HEK293 (cell line): ENCODE data around the gene BCL6B.

Experiments used
- CTCF ChIA-PET: fragments of 350-600 bp; formaldehyde crosslinking; extraction: SDS; loops from one replicate; lab custom pipeline; 2021; ENCODE audit warnings: antibody characterized with exemption; lab: Yijun Ruan, JAX
- POLR2A ChIA-PET: fragments of 300-600 bp; formaldehyde crosslinking; extraction: SDS; loops from one replicate; lab custom pipeline; 2020; ENCODE audit warnings: antibody characterized with exemption, inconsistent platforms; lab: Yijun Ruan, JAX
- H3K27ac ChIP-seq: fragments of 200-500 bp; sonication (Bioruptor generic); 2 replicates; pipeline ENCODE4 v1.5.1; 2014; ENCODE audit warnings: low read depth, low read length, control low read depth, inconsistent platforms; ENCODE audit errors: extremely low read depth
- H3K36me3 ChIP-seq, 2 experiments: fragments of 200-500 bp in 1 of 2; sonication (Bioruptor generic) in 1 of 2; 1 replicate in 1 of 2; 2 replicates in 1 of 2; pipeline ENCODE4 v1.5.1; 2014 to 2017; ENCODE audit warnings: inconsistent platforms in 2 of 2, low read length in 2 of 2; ENCODE audit not compliant: control insufficient read depth in 2 of 2, insufficient read depth in 1 of 2
- H3K4me1 ChIP-seq: fragments of 200-500 bp; sonication (Bioruptor generic); 2 replicates; pipeline ENCODE4 v1.5.1; 2014; ENCODE audit warnings: mild to moderate bottlenecking, low read length, inconsistent platforms; ENCODE audit not compliant: control insufficient read depth, insufficient read depth
- H3K4me3 ChIP-seq: 2 replicates; pipeline ENCODE4 v1.5.1; 2011; ENCODE audit warnings: low read depth, mild to moderate bottlenecking, control low read depth, low read length, moderate library complexity
- H3K9me3 ChIP-seq: fragments of 200-500 bp; sonication (Bioruptor generic); 2 replicates; pipeline ENCODE4 v1.5.1; 2014; ENCODE audit warnings: low read depth, low read length, inconsistent platforms; ENCODE audit not compliant: control insufficient read depth, insufficient read depth
- BCL11B ChIP-seq: fragments of 450-650 bp; formaldehyde crosslinking; IDR thresholded peaks from 2 replicates; pipeline ENCODE4 v1.5.1; 2016; ENCODE audit warnings: low read depth, missing biosample characterization, missing genetic modification characterization
- KLF16 ChIP-seq: fragments of 450-650 bp; formaldehyde crosslinking; IDR thresholded peaks from 2 replicates; pipeline ENCODE4 v1.5.1; 2017; ENCODE audit warnings: missing biosample characterization, missing genetic modification characterization
- MEIS1 ChIP-seq: sonication (generic); formaldehyde crosslinking; IDR thresholded peaks from 2 replicates; pipeline ENCODE4 v1.8.1; 2022; ENCODE audit warnings: missing genetic modification reagents, mild to moderate bottlenecking, borderline replicate concordance
- MZF1 ChIP-seq: fragments of 450-650 bp; formaldehyde crosslinking; IDR thresholded peaks from 2 replicates; pipeline ENCODE4 v1.5.1; 2017; ENCODE audit warnings: missing biosample characterization, missing genetic modification characterization, borderline replicate concordance
- SCRT2 ChIP-seq: fragments of 450-650 bp; formaldehyde crosslinking; IDR thresholded peaks from 2 replicates; pipeline ENCODE4 v1.5.1; 2016; ENCODE audit warnings: missing biosample characterization, missing genetic modification characterization
- ZBTB1 ChIP-seq: fragments of 450-650 bp; formaldehyde crosslinking; IDR thresholded peaks from 2 replicates; pipeline ENCODE4 v1.5.1; 2016; ENCODE audit warnings: missing biosample characterization, missing genetic modification characterization
- ZBTB17 ChIP-seq: fragments of 450-650 bp; formaldehyde crosslinking; IDR thresholded peaks from 2 replicates; pipeline ENCODE4 v1.5.1; 2016; ENCODE audit warnings: missing biosample characterization, missing genetic modification characterization
- ZBTB21 ChIP-seq: fragments of 450-650 bp; formaldehyde crosslinking; IDR thresholded peaks from 2 replicates; pipeline ENCODE4 v1.5.1; 2017; ENCODE audit warnings: missing biosample characterization, missing genetic modification characterization
- ZFHX2 ChIP-seq: fragments of 450-650 bp; formaldehyde crosslinking; conservative IDR thresholded peaks from 2 replicates; pipeline ENCODE4 v1.5.1; 2016; ENCODE audit warnings: missing biosample characterization, missing genetic modification characterization
- ZFP41 ChIP-seq: fragments of 450-650 bp; formaldehyde crosslinking; IDR thresholded peaks from 2 replicates; pipeline ENCODE4 v1.5.1; 2016; ENCODE audit warnings: missing biosample characterization, missing genetic modification characterization, borderline replicate concordance
- ZNF121 ChIP-seq: fragments of 450-650 bp; formaldehyde crosslinking; IDR thresholded peaks from 2 replicates; pipeline ENCODE4 v1.5.1; 2016; ENCODE audit warnings: missing biosample characterization, missing genetic modification characterization
- ZNF146 ChIP-seq: fragments of 450-650 bp; formaldehyde crosslinking; IDR thresholded peaks from 2 replicates; pipeline ENCODE4 v1.5.1; 2016; ENCODE audit warnings: missing biosample characterization, missing genetic modification characterization
- ZNF157 ChIP-seq: fragments of 450-650 bp; formaldehyde crosslinking; IDR thresholded peaks from 2 replicates; pipeline ENCODE4 v1.5.1; 2016; ENCODE audit warnings: missing biosample characterization, missing genetic modification characterization
- ZNF211 ChIP-seq: fragments of 450-650 bp; formaldehyde crosslinking; IDR thresholded peaks from 2 replicates; pipeline ENCODE4 v1.5.1; 2016; ENCODE audit warnings: low read depth, missing biosample characterization, missing genetic modification characterization
- ZNF24 ChIP-seq: fragments of 450-650 bp; formaldehyde crosslinking; IDR thresholded peaks from 2 replicates; pipeline ENCODE4 v1.5.1; 2016; ENCODE audit warnings: missing biosample characterization, missing genetic modification characterization
- ZNF248 ChIP-seq: fragments of 450-650 bp; formaldehyde crosslinking; IDR thresholded peaks from 2 replicates; pipeline ENCODE4 v1.5.1; 2017; ENCODE audit warnings: missing biosample characterization, missing genetic modification characterization
- ZNF350 ChIP-seq: fragments of 450-650 bp; formaldehyde crosslinking; IDR thresholded peaks from 2 replicates; pipeline ENCODE4 v1.5.0; 2017; ENCODE audit warnings: missing biosample characterization, mild to moderate bottlenecking, missing genetic modification characterization
- ZNF354C ChIP-seq: fragments of 450-650 bp; formaldehyde crosslinking; IDR thresholded peaks from 2 replicates; pipeline ENCODE4 v1.5.1; 2016; ENCODE audit warnings: missing biosample characterization, missing genetic modification characterization, low read depth, borderline replicate concordance
- ZNF394 ChIP-seq: fragments of 450-650 bp; formaldehyde crosslinking; IDR thresholded peaks from 2 replicates; pipeline ENCODE4 v1.5.1; 2016; ENCODE audit warnings: missing biosample characterization, missing genetic modification characterization, mild to moderate bottlenecking, moderate library complexity, borderline replicate concordance
- ZNF473 ChIP-seq: fragments of 450-650 bp; formaldehyde crosslinking; IDR thresholded peaks from 2 replicates; pipeline ENCODE4 v1.5.1; 2017; ENCODE audit warnings: missing biosample characterization, missing genetic modification characterization
- ZNF548 ChIP-seq: fragments of 450-650 bp; formaldehyde crosslinking; IDR thresholded peaks from 2 replicates; pipeline ENCODE4 v1.5.1; 2016; ENCODE audit warnings: missing biosample characterization, missing genetic modification characterization
- ZNF561 ChIP-seq: fragments of 450-650 bp; IDR thresholded peaks from 2 replicates; pipeline ENCODE4 v1.5.1; 2018; ENCODE audit warnings: missing biosample characterization, missing genetic modification characterization, borderline replicate concordance
- ZNF571 ChIP-seq: fragments of 450-650 bp; formaldehyde crosslinking; IDR thresholded peaks from 2 replicates; pipeline ENCODE4 v1.5.0; 2017; ENCODE audit warnings: missing biosample characterization, missing genetic modification characterization
- ZNF585B ChIP-seq: fragments of 450-650 bp; formaldehyde crosslinking; IDR thresholded peaks from 2 replicates; pipeline ENCODE4 v1.5.1; 2016; ENCODE audit warnings: missing biosample characterization, missing genetic modification characterization
- ZNF596 ChIP-seq: fragments of 450-650 bp; IDR thresholded peaks from 2 replicates; pipeline ENCODE4 v1.5.0; 2018; ENCODE audit warnings: missing biosample characterization, mild to moderate bottlenecking, missing genetic modification characterization, moderate library complexity
- ZNF654 ChIP-seq: fragments of 450-650 bp; formaldehyde crosslinking; IDR thresholded peaks from 2 replicates; pipeline ENCODE4 v1.5.1; 2016; ENCODE audit warnings: low read depth, missing biosample characterization, missing genetic modification characterization
- ZNF777 ChIP-seq: fragments of 450-650 bp; formaldehyde crosslinking; IDR thresholded peaks from 2 replicates; pipeline ENCODE4 v1.5.1; 2017; ENCODE audit warnings: missing biosample characterization, missing genetic modification characterization, borderline replicate concordance
- ZNF837 ChIP-seq: fragments of 450-650 bp; formaldehyde crosslinking; IDR thresholded peaks from 2 replicates; pipeline ENCODE4 v1.5.1; 2016; ENCODE audit warnings: missing biosample characterization, missing genetic modification characterization
- ZNF843 ChIP-seq: fragments of 450-650 bp; formaldehyde crosslinking; IDR thresholded peaks from 2 replicates; pipeline ENCODE4 v1.5.1; 2016; ENCODE audit warnings: missing biosample characterization, missing genetic modification characterization
- TF ChIP-seq, protein P1 (sequence below): sonication (generic); formaldehyde crosslinking; IDR thresholded peaks from 2 replicates; pipeline ENCODE4 v1.8.1; 2022; ENCODE audit warnings: mild to moderate bottlenecking, moderate library complexity, missing genetic modification reagents
- TF ChIP-seq, protein P2 (sequence below): fragments of 450-650 bp; formaldehyde crosslinking; IDR thresholded peaks from 2 replicates; pipeline ENCODE4 v1.5.1; 2016; ENCODE audit warnings: missing biosample characterization, missing genetic modification characterization
- TF ChIP-seq, protein P3 (sequence below): fragments of 450-650 bp; formaldehyde crosslinking; IDR thresholded peaks from 2 replicates; pipeline ENCODE4 v1.5.1; 2016; ENCODE audit warnings: missing biosample characterization, missing genetic modification characterization
- TF ChIP-seq, protein P4 (sequence below): fragments of 450-650 bp; formaldehyde crosslinking; IDR thresholded peaks from 2 replicates; pipeline ENCODE4 v1.5.1; 2017; ENCODE audit warnings: missing biosample characterization, missing genetic modification characterization

The BCL6B gene

DNA sequence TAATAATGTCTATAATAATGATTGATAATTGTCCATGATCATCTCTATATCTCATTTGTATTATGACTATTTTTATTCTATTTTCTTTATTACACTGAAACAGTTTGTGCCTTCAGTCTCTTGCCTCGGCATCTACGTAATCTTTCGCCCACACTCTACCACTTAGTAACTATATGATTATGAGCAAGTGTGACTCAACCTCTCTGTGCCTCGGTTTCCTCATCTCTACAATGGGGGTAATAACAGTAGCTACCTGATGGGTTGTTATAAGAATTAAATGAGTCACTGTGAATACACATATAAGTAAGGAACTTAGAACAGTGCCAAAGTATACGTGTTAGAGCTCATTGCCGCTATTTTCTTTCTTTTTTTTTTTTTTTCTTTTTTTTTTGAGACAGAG is 24.7 kb downstream of the BCL6B start:
- Histone ChIP-seq H3K9me3 (no peaks in the 10 kb centered on the region), H3K27ac (no peak overlapping the region), H3K4me3 (no peak overlapping the region)
- CTCF ChIA-PET: interaction anchor here (0.7 to 12.8 kb wide), 10 partner anchors 8 to 514 kb away, joined by 3 to 388 read pairs (median 5); partner anchors contain the start of genes BCL6B, SENP3 and SLC16A13
- POLR2A ChIA-PET: interaction anchor here (0.6 to 0.7 kb wide), 2 partner anchors 82 to 172 kb away, joined by 3 to 5 read pairs; partner anchors contain the start of genes ACADVL and DLG4
- TF ChIP-seq ZFP41 (tag by site-specific recombination) (no peak), BCL11B (no peak), SCRT2 (tag by site-specific recombination) (no peak), ZNF585B (no peak), ZNF473 (no peak), ZNF837 (no peak), ZNF121 (tag by site-specific recombination) (no peak), KLF16 (tag by site-specific recombination) (no peak), ZNF157 (tag by site-specific recombination) (no peak), ZNF211 (tag by site-specific recombination) (no peak), ZNF248 (tag by site-specific recombination) (no peak), ZNF777 (tag by site-specific recombination) (no peak), MEIS1 (CRISPR knock-in tag) (no peak), ZNF596 (tag by site-specific recombination) (no peak), ZNF354C (no peak), ZNF146 (tag by site-specific recombination) (no peak), ZBTB1 (tag by site-specific recombination) (no peak)
- TF ChIP-seq, protein P1, sequence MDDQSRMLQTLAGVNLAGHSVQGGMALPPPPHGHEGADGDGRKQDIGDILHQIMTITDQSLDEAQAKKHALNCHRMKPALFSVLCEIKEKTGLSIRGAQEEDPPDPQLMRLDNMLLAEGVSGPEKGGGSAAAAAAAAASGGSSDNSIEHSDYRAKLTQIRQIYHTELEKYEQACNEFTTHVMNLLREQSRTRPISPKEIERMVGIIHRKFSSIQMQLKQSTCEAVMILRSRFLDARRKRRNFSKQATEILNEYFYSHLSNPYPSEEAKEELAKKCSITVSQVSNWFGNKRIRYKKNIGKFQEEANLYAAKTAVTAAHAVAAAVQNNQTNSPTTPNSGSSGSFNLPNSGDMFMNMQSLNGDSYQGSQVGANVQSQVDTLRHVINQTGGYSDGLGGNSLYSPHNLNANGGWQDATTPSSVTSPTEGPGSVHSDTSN: no peak
- TF ChIP-seq, all 188 proteins: peak for 0
- peaks cover 6% of the 10 kb centered on the region; the same call in 1 of the 2 replicates for H3K4me1 ChIP-seq
- H3K36me3 ChIP-seq: no peaks in the 10 kb centered on the region

DNA sequence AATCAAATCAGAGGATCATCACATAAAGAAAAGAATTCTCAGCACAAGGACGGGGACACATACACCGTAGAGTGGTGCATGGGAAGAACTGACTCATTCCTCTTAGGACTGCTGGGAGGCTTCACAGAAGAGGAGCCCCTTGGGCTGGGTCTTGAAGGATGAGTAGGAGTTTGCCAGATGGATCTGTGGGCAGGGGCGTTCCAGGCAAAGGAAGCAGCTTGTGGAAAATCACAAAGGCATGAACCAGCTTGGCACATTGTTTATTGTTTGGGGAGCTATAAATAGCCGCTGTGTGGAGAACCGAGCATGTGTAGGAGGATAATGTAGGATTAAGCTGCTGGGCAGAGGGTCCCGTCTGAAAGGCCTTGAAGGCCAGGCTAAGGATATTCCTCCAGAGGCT is 26.1 kb downstream of the BCL6B start:
- Histone ChIP-seq H3K9me3 (no peaks in the 10 kb centered on the region), H3K36me3 (no peaks in the 10 kb centered on the region), H3K4me1 (peaks cover 6% of the 10 kb centered on the region; the same call in 1 of the 2 replicates), H3K27ac (no peak overlapping the region), H3K4me3 (no peak overlapping the region)
- ChIA-PET CTCF (interaction anchor here (1.2 to 12.8 kb wide), 2 partner anchors 91 to 128 kb away, joined by 5 to 388 read pairs; no protein-coding TSS in a partner anchor), POLR2A (no interaction called here)
- TF ChIP-seq, protein P2, sequence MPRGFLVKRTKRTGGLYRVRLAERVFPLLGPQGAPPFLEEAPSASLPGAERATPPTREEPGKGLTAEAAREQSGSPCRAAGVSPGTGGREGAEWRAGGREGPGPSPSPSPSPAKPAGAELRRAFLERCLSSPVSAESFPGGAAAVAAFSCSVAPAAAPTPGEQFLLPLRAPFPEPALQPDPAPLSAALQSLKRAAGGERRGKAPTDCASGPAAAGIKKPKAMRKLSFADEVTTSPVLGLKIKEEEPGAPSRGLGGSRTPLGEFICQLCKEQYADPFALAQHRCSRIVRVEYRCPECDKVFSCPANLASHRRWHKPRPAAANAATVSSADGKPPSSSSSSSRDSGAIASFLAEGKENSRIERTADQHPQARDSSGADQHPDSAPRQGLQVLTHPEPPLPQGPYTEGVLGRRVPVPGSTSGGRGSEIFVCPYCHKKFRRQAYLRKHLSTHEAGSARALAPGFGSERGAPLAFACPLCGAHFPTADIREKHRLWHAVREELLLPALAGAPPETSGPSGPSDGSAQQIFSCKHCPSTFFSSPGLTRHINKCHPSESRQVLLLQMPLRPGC (tag by site-specific recombination): no peak
- TF ChIP-seq ZNF350 (tag by site-specific recombination): no peak
- peak; percentile 49 for TF ChIP-seq ZBTB17 (tag by site-specific recombination)
- no peak for TF ChIP-seq ZNF561
- TF ChIP-seq ZBTB21 (tag by site-specific recombination): no peak
- peak; percentile 94 for TF ChIP-seq ZFHX2 (tag by site-specific recombination)
- no peak for TF ChIP-seq ZNF571
- TF ChIP-seq ZNF585B: no peak
- TF ChIP-seq ZNF843 (tag by site-specific recombination): no peak
- no peak for TF ChIP-seq ZNF394 (tag by site-specific recombination)
- TF ChIP-seq, protein P3, sequence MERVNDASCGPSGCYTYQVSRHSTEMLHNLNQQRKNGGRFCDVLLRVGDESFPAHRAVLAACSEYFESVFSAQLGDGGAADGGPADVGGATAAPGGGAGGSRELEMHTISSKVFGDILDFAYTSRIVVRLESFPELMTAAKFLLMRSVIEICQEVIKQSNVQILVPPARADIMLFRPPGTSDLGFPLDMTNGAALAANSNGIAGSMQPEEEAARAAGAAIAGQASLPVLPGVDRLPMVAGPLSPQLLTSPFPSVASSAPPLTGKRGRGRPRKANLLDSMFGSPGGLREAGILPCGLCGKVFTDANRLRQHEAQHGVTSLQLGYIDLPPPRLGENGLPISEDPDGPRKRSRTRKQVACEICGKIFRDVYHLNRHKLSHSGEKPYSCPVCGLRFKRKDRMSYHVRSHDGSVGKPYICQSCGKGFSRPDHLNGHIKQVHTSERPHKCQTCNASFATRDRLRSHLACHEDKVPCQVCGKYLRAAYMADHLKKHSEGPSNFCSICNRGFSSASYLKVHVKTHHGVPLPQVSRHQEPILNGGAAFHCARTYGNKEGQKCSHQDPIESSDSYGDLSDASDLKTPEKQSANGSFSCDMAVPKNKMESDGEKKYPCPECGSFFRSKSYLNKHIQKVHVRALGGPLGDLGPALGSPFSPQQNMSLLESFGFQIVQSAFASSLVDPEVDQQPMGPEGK (tag by site-specific recombination): no peak
- TF ChIP-seq MZF1 (tag by site-specific recombination): no peak
- TF ChIP-seq ZNF654: no peak
- TF ChIP-seq, protein P4, sequence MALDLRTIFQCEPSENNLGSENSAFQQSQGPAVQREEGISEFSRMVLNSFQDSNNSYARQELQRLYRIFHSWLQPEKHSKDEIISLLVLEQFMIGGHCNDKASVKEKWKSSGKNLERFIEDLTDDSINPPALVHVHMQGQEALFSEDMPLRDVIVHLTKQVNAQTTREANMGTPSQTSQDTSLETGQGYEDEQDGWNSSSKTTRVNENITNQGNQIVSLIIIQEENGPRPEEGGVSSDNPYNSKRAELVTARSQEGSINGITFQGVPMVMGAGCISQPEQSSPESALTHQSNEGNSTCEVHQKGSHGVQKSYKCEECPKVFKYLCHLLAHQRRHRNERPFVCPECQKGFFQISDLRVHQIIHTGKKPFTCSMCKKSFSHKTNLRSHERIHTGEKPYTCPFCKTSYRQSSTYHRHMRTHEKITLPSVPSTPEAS (tag by site-specific recombination): no peak
- TF ChIP-seq ZNF548 (tag by site-specific recombination): no peak
- no peak for TF ChIP-seq ZNF121 (tag by site-specific recombination)
- no peak for TF ChIP-seq ZNF24
